Measurements from ENCODE around the gene BRCA1. TPM values are rescaled to one million over a fixed set of nuclear protein-coding genes. Genes with fewer than 3 reads are reported as not detected.

BRCA1 gene
- total and polyA plus RNA-seq, 2 donors (not counting 1 experiment from before 2014, with no cell fraction given): 2.4 to 7.2 TPM

GRCh38 chr17:43069368-43069898 lies 55.7 kb downstream of the BRCA1 start:
- intact Hi-C loops (cut with micrococcal nuclease): no loop called here
- Histone ChIP-seq H2AFZ (ENCODE audit: insufficient read depth, low read depth, low read length, poor library complexity, severe bottlenecking) (no peak overlapping the region), H3K4me2 (replicated peaks; ENCODE audit: low read depth, low read length, poor library complexity, severe bottlenecking) (no peak overlapping the region), H4K20me1 (ENCODE audit: control insufficient read depth, insufficient read depth, low read length, poor library complexity, severe bottlenecking) (no peaks in the 10 kb centered on the region), H3K9ac (ENCODE audit: low read length) (no peak overlapping the region), H3K27ac (ENCODE audit: low read length in 2 of 2) (no peak overlapping the region), H3K27me3 (replicated peaks in 1 of 4; ENCODE audit: control extremely low read depth in 1 of 4, control insufficient read depth in 3 of 4, insufficient read depth in 4 of 4, low read length in 3 of 4) (no peaks in the 10 kb centered on the region), H3K4me1 (ENCODE audit: control insufficient read depth in 2 of 2, insufficient read depth in 2 of 2, low read length in 2 of 2) (no peaks in the 10 kb centered on the region), H3K36me3 (replicated peaks in 1 of 2; ENCODE audit: control extremely low read depth in 1 of 2, control insufficient read depth in 1 of 2, extremely low read depth in 1 of 2, insufficient read depth in 2 of 2, low read length in 1 of 2) (no peaks in the 10 kb centered on the region), H3K9me3 (ENCODE audit: control extremely low read depth in 1 of 3, control insufficient read depth in 2 of 3, insufficient read depth in 1 of 3, low read length in 2 of 3) (no peaks in the 10 kb centered on the region), H3K79me2 (ENCODE audit: control insufficient read depth, insufficient read depth, low read length) (no peaks in the 10 kb centered on the region), H3K4me3 (ENCODE audit: control extremely low read depth in 1 of 5, extremely low read depth in 1 of 5, insufficient read depth in 1 of 5, low read depth in 2 of 5, low read length in 4 of 5) (no peak overlapping the region)
- Mint-ChIP-seq H3K4me1 (no peaks in the 10 kb centered on the region), H3K4me3 (no peak overlapping the region), H3K27me3 (no peaks in the 10 kb centered on the region), H3K9me3 (ENCODE audit: insufficient read depth) (no peaks in the 10 kb centered on the region), H3K27ac (no peak overlapping the region)
- TF ChIP-seq CTCF (IDR thresholded peaks at IDR 0.05): no peak
- TF ChIP-seq EZH2 (IDR thresholded peaks at IDR 0.05; ENCODE audit: borderline replicate concordance, insufficient read depth, low read depth, low read length, poor library complexity, severe bottlenecking): no peak
- no peak for ATAC-seq (ENCODE audit: low read depth)
- ChIA-PET CTCF (no interaction called here), POLR2A (no interaction called here)
- WGBS (ENCODE audit: insufficient coverage): 100% methylated on average over 3 of the region's 3 CpGs
- DNase-seq: no peak

GRCh38 chr17:43068570-43069367 lies 56.4 kb downstream of the BRCA1 start:
- Mint-ChIP-seq H3K4me3 (no peak overlapping the region), H3K27me3 (no peaks in the 10 kb centered on the region), H3K27ac (no peak overlapping the region), H3K4me1 (no peaks in the 10 kb centered on the region), H3K9me3 (ENCODE audit: insufficient read depth) (no peaks in the 10 kb centered on the region)
- Histone ChIP-seq H4K20me1 (ENCODE audit: control insufficient read depth, insufficient read depth, low read length, poor library complexity, severe bottlenecking) (no peaks in the 10 kb centered on the region), H3K4me2 (replicated peaks; ENCODE audit: low read depth, low read length, poor library complexity, severe bottlenecking) (no peak overlapping the region), H3K9me3 (ENCODE audit: control extremely low read depth in 1 of 3, control insufficient read depth in 2 of 3, insufficient read depth in 1 of 3, low read length in 2 of 3) (no peaks in the 10 kb centered on the region), H3K36me3 (replicated peaks in 1 of 2; ENCODE audit: control extremely low read depth in 1 of 2, control insufficient read depth in 1 of 2, extremely low read depth in 1 of 2, insufficient read depth in 2 of 2, low read length in 1 of 2) (no peaks in the 10 kb centered on the region), H3K4me3 (ENCODE audit: control extremely low read depth in 1 of 5, extremely low read depth in 1 of 5, insufficient read depth in 1 of 5, low read depth in 2 of 5, low read length in 4 of 5) (no peak overlapping the region), H3K27me3 (replicated peaks in 1 of 4; ENCODE audit: control extremely low read depth in 1 of 4, control insufficient read depth in 3 of 4, insufficient read depth in 4 of 4, low read length in 3 of 4) (no peaks in the 10 kb centered on the region), H3K27ac (ENCODE audit: low read length in 2 of 2) (no peak overlapping the region), H3K9ac (ENCODE audit: low read length) (no peak overlapping the region), H2AFZ (ENCODE audit: insufficient read depth, low read depth, low read length, poor library complexity, severe bottlenecking) (no peak overlapping the region), H3K4me1 (ENCODE audit: control insufficient read depth in 2 of 2, insufficient read depth in 2 of 2, low read length in 2 of 2) (no peaks in the 10 kb centered on the region), H3K79me2 (ENCODE audit: control insufficient read depth, insufficient read depth, low read length) (no peaks in the 10 kb centered on the region)
- intact Hi-C loops (cut with micrococcal nuclease): no loop called here
- no peak for ATAC-seq (ENCODE audit: low read depth)
- ChIA-PET POLR2A (no interaction called here), CTCF (interaction anchor here (0.6 kb wide), 1 partner anchor 59 kb away, joined by 4 read pairs; no protein-coding TSS in a partner anchor)
- TF ChIP-seq EZH2 (IDR thresholded peaks at IDR 0.05; ENCODE audit: borderline replicate concordance, insufficient read depth, low read depth, low read length, poor library complexity, severe bottlenecking) (no peak), CTCF (IDR thresholded peaks at IDR 0.05) (no peak)
- DNase-seq: no peak
- WGBS (ENCODE audit: insufficient coverage): 100% methylated on average over 2 of the region's 6 CpGs
